Measurements from ENCODE around the gene PJVK. TPM values are rescaled to one million over a fixed set of nuclear protein-coding genes. Genes with fewer than 3 reads are reported as not detected.

Gene PJVK
- total and polyA plus RNA-seq, 10 donors: 1.0 to 8.2 (median 2.2) TPM

DNA sequence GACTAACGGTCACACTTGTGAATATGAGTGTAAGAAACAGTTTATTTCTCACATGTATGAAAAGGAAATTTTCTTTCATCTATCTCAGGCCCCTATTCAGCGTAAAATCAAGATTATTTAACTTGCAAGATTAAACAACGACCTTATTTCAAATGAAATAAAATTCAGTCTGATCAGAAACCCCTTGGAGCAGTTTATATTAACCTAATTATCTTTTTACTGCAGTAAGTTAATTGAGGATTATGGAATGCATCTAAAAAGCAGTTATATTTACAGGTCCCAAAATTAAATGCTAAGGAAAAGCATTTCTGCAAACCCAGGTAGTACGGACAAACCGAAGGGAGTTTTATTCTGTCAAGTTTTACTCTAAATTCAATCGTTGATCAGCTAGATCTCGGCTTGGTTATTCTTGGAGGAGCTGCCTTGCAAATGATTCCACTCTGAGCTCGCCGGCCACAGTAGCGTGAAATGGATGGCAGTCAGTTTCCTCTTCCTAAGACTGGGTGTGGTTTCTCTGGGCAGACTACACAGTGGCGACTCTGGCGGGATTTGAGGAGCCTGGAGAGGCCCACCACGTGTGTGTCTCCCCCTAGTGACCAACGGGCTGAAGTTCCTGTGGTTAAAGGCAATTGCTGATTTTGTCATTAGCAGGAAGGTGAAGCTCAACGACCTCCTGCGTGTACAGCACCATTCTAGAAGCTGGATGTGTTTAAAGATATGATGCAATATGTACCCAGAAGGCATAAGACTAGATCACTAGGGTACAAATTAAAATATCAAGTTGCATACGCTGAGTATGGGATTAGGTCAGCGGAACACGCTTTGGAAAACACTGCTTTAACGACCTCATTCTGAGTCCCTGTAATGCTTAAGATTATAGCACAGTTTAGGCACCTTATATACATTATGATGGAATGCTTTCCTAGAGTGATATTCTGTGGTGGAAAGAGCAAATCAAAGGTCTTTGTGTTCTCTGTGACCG lies 36.6 kb upstream of the PJVK start:
- Histone ChIP-seq H3K9me3 (no peaks in the 10 kb centered on the region), H3K4me3 (peak overlapping the region; percentile 45 to 74 (median 57)), H3K27ac (peak overlapping the region; percentile 14 to 94 (median 89)), H3K27me3 (replicated peaks in 1 of 7) (no peaks in the 10 kb centered on the region), H3K36me3 (no peaks in the 10 kb centered on the region), H3K4me1 (peaks cover 6 to 37% (median 21%) of the 10 kb centered on the region in 6 donors)
- TF ChIP-seq POLR2A (IDR thresholded peaks at IDR 0.05) (peak in 1 of 3 donors; percentile 34), POLR2AphosphoS5 (IDR thresholded peaks at IDR 0.05) (peak in 2 of 3 donors; percentile 72 to 74)
- TF ChIP-seq, protein P1, sequence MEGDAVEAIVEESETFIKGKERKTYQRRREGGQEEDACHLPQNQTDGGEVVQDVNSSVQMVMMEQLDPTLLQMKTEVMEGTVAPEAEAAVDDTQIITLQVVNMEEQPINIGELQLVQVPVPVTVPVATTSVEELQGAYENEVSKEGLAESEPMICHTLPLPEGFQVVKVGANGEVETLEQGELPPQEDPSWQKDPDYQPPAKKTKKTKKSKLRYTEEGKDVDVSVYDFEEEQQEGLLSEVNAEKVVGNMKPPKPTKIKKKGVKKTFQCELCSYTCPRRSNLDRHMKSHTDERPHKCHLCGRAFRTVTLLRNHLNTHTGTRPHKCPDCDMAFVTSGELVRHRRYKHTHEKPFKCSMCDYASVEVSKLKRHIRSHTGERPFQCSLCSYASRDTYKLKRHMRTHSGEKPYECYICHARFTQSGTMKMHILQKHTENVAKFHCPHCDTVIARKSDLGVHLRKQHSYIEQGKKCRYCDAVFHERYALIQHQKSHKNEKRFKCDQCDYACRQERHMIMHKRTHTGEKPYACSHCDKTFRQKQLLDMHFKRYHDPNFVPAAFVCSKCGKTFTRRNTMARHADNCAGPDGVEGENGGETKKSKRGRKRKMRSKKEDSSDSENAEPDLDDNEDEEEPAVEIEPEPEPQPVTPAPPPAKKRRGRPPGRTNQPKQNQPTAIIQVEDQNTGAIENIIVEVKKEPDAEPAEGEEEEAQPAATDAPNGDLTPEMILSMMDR (IDR thresholded peaks at IDR 0.05 in 8 of 11, conservative IDR thresholded peaks at IDR 0.05 in 3 of 11): peak; percentile 70 to 90 (median 87)
- peak; percentile 91 for DNase-seq
- WGBS, 5 donors: 13 to 17% (median 15%) methylated on average over 20 to 21 of the region's 21 CpGs
- intact Hi-C loops (cut with DNase I; ENCODE audit: low total_unique reads): no loop called here

DNA sequence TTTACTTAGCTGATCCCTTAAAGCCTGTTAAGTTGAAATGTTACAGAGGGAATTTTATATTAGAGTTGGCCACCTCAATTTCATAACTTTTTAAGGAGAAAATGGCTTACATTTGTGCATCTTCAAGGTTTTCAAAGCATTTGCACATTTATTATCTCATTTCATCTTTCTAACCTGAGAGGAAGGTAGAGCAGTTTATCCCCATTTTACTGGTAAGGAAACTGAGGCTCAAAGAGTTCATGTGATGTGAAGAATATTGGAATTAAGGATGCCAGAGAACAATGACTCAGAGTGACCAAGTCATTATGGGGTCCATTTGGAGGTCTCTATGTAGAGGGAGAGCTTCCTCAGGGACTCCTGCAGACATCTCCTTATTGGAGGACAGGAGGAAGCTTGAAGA lies 35.2 kb upstream of the PJVK start:
- H3K4me1 ChIP-seq: peaks cover 6 to 45% (median 25%) of the 10 kb centered on the region in 6 donors
- no peak overlapping the region for H3K4me3 ChIP-seq
- no peaks in the 10 kb centered on the region for H3K27me3 ChIP-seq (replicated peaks in 1 of 7)
- H3K9me3 ChIP-seq: no peaks in the 10 kb centered on the region
- intact Hi-C loops (cut with DNase I; ENCODE audit: low total_unique reads): no loop called here
- H3K36me3 ChIP-seq: no peaks in the 10 kb centered on the region
- DNase-seq: no peak
- TF ChIP-seq POLR2A (IDR thresholded peaks at IDR 0.05) (no peak), POLR2AphosphoS5 (IDR thresholded peaks at IDR 0.05) (no peak)
- TF ChIP-seq, protein P1 (IDR thresholded peaks at IDR 0.05 in 8 of 11, conservative IDR thresholded peaks at IDR 0.05 in 3 of 11): no peak
- H3K27ac ChIP-seq: no peak overlapping the region

DNA sequence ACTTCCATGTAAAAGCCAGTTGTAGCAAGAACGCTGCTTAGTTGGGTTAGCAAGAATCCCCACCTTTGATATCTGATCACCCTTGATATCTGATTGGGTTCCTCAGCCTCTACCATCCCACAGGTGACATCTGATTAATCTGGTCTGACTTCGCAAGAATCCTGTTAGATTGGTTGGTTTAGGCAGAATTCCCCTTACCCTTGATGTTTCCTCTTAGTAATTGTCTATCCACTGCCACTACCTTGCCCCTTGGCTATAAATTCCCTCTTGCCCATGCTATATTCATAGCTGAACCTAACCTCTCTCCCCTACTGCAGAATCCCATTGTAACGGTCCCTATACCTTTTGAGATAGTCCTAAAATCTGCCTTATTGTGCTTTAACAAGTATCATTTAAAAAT lies 33.3 kb upstream of the PJVK start:
- peaks cover 6 to 43% (median 24%) of the 10 kb centered on the region in 6 donors for H3K4me1 ChIP-seq
- H3K9me3 ChIP-seq: no peaks in the 10 kb centered on the region
- no peak overlapping the region for H3K4me3 ChIP-seq
- no peak for DNase-seq
- TF ChIP-seq POLR2A (IDR thresholded peaks at IDR 0.05) (no peak), POLR2AphosphoS5 (IDR thresholded peaks at IDR 0.05) (no peak)
- TF ChIP-seq, protein P1 (IDR thresholded peaks at IDR 0.05 in 8 of 11, conservative IDR thresholded peaks at IDR 0.05 in 3 of 11): no peak
- intact Hi-C loops (cut with DNase I; ENCODE audit: low total_unique reads): no loop called here
- no peaks in the 10 kb centered on the region for H3K27me3 ChIP-seq (replicated peaks in 1 of 7)
- no peaks in the 10 kb centered on the region for H3K36me3 ChIP-seq
- WGBS, 5 donors: 90 to 99% (median 97%) methylated on average over 3 of the region's 3 CpGs
- no peak overlapping the region for H3K27ac ChIP-seq

DNA sequence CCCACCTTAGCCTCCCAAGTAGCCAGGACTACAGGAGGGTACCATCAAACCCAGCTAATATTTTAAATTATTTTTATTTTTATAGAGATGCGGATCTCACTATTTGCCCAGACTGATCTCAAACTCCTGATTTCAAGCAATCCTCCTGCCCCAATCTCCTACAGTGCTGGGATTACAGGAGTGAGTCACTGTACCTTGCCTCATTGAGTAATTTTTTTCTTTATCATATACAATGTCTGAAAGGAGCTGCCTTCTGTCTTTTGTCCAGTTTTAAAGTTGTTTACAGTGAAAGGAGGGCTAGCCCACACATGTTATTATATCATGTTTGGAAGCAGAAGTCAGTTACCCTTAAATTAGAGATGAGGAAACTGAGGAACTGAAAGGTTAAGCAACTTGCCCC lies 32.8 kb upstream of the PJVK start:
- intact Hi-C loops (cut with DNase I; ENCODE audit: low total_unique reads): no loop called here
- no peaks in the 10 kb centered on the region for H3K36me3 ChIP-seq
- TF ChIP-seq, protein P1 (IDR thresholded peaks at IDR 0.05 in 8 of 11, conservative IDR thresholded peaks at IDR 0.05 in 3 of 11): no peak
- no peak for TF ChIP-seq POLR2A (IDR thresholded peaks at IDR 0.05)
- no peak for TF ChIP-seq POLR2AphosphoS5 (IDR thresholded peaks at IDR 0.05)
- no peaks in the 10 kb centered on the region for H3K9me3 ChIP-seq
- WGBS, 5 donors: 91 to 97% (median 94%) methylated on average over 1 of the region's 1 CpG
- no peak overlapping the region for H3K27ac ChIP-seq
- H3K4me3 ChIP-seq: no peak overlapping the region
- DNase-seq: no peak
- peaks cover 6 to 38% (median 21%) of the 10 kb centered on the region in 6 donors for H3K4me1 ChIP-seq
- no peaks in the 10 kb centered on the region for H3K27me3 ChIP-seq (replicated peaks in 1 of 7)
